Astrocyte (in vitro differentiated cells and primary cell): Measurements from ENCODE around the gene NOCT. TPM values are rescaled to one million over a fixed set of nuclear protein-coding genes. Genes with fewer than 3 reads are reported as not detected.
A peak's percentile ranks its signal among the peaks of the same experiment; 100 is the strongest.

Source experiments
- DNase-seq: peaks from one replicate; pipeline ENCODE4 v3.0.0-alpha.2; 2010; ENCODE audit warnings: low read depth
- FAIRE-seq: peaks from 2 replicates; lab custom pipeline; 2011; peaks lifted over from hg19 to GRCh38; lab: Jason Lieb, UNC
- H2AFZ ChIP-seq: 2 replicates; pipeline ENCODE4 v1.6.0; 2012; ENCODE audit warnings: low read depth, low read length, inconsistent platforms
- H3K27ac ChIP-seq: 2 replicates; pipeline ENCODE4 v1.5.1; 2011; ENCODE audit warnings: low read depth, low read length, inconsistent platforms
- H3K27me3 ChIP-seq: 2 replicates; pipeline ENCODE4 v1.6.0; 2011; ENCODE audit warnings: low read length, inconsistent platforms; ENCODE audit not compliant: insufficient read depth
- H3K36me3 ChIP-seq: 2 replicates; pipeline ENCODE4 v1.5.1; 2011; ENCODE audit warnings: low read length, inconsistent platforms; ENCODE audit not compliant: insufficient read depth
- H3K4me1 ChIP-seq: 2 replicates; pipeline ENCODE4 v1.5.1; 2011; ENCODE audit warnings: low read length, inconsistent platforms; ENCODE audit not compliant: insufficient read depth
- H3K4me2 ChIP-seq: 2 replicates; pipeline ENCODE4 v1.6.0; 2012; ENCODE audit warnings: low read length, inconsistent platforms
- H3K4me3 ChIP-seq: 2 replicates; pipeline ENCODE4 v1.5.1; 2011; ENCODE audit warnings: low read depth, mild to moderate bottlenecking, low read length, inconsistent platforms; ENCODE audit not compliant: insufficient read depth
- H3K79me2 ChIP-seq: 2 replicates; pipeline ENCODE4 v1.6.0; 2012; ENCODE audit warnings: mild to moderate bottlenecking, low read length, inconsistent platforms; ENCODE audit not compliant: insufficient read depth
- H3K9ac ChIP-seq: 2 replicates; pipeline ENCODE4 v1.6.0; 2012; ENCODE audit warnings: mild to moderate bottlenecking, low read length, inconsistent platforms
- H3K9me3 ChIP-seq: 2 replicates; pipeline ENCODE4 v1.5.1; 2012; ENCODE audit warnings: low read depth, mild to moderate bottlenecking, low read length, inconsistent platforms; ENCODE audit not compliant: insufficient read depth
- H4K20me1 ChIP-seq: 2 replicates; pipeline ENCODE4 v1.6.0; 2012; ENCODE audit warnings: low read length, inconsistent platforms; ENCODE audit not compliant: insufficient read depth
- H3K27ac Mint-ChIP-seq: one replicate; pipeline ENCODE4 v1.8.0; 2021; ENCODE audit warnings: mild to moderate bottlenecking, mixed read lengths; ENCODE audit not compliant: unreplicated experiment
- H3K27me3 Mint-ChIP-seq: one replicate; pipeline ENCODE4 v1.8.0; 2021; ENCODE audit warnings: low read depth, mixed read lengths; ENCODE audit not compliant: unreplicated experiment
- H3K36me3 Mint-ChIP-seq: one replicate; pipeline ENCODE4 v1.8.0; 2021; ENCODE audit warnings: low read depth, mixed read lengths; ENCODE audit not compliant: unreplicated experiment
- H3K4me1 Mint-ChIP-seq: one replicate; pipeline ENCODE4 v1.8.0; 2021; ENCODE audit warnings: low read depth, mixed read lengths; ENCODE audit not compliant: unreplicated experiment
- H3K4me3 Mint-ChIP-seq: one replicate; pipeline ENCODE4 v1.8.0; 2021; ENCODE audit warnings: mild to moderate bottlenecking, moderate library complexity, mixed read lengths; ENCODE audit not compliant: unreplicated experiment
- H3K9me3 Mint-ChIP-seq: one replicate; pipeline ENCODE4 v1.8.0; 2021; ENCODE audit warnings: mild to moderate bottlenecking, mixed read lengths; ENCODE audit not compliant: unreplicated experiment
- CTCF ChIP-seq: IDR thresholded peaks from 2 replicates; pipeline ENCODE4 v1.5.1; 2011; ENCODE audit warnings: low read depth, mild to moderate bottlenecking, inconsistent platforms, low read length, moderate library complexity; ENCODE audit not compliant: insufficient read depth
- EZH2 ChIP-seq: IDR thresholded peaks from 2 replicates; pipeline ENCODE4 v1.6.1; 2012; ENCODE audit warnings: mild to moderate bottlenecking, low read length, inconsistent platforms; ENCODE audit not compliant: insufficient read depth
- total RNA-seq: library from RNA; stranded (reverse); gene quantifications from 2 replicates; pipeline ENCODE4 v1.2.1, GENCODE V29; 2021

Gene NOCT
- total RNA-seq, 1 donor from 2014 or later = 73.6 TPM

- peak; percentile 58 for DNase-seq
- TF ChIP-seq EZH2 (no peak), CTCF (no peak)
- peaks cover 22% of the 10 kb centered on the region for H3K4me1 Mint-ChIP-seq
- peak overlapping the region; percentile 94 for H3K27ac ChIP-seq
- peak overlapping the region; percentile 97 for H2AFZ ChIP-seq
- H3K27me3 Mint-ChIP-seq = no peaks in the 10 kb centered on the region
- peaks cover 5% of the 10 kb centered on the region for H3K36me3 Mint-ChIP-seq
- H3K4me1 ChIP-seq = peaks cover 14% of the 10 kb centered on the region
- no peaks in the 10 kb centered on the region for H3K27me3 ChIP-seq
- peak overlapping the region; percentile 97 for H3K27ac Mint-ChIP-seq
- H3K9me3 ChIP-seq = no peaks in the 10 kb centered on the region
- H3K36me3 ChIP-seq = no peaks in the 10 kb centered on the region
- H3K4me3 ChIP-seq = peak overlapping the region; percentile 99
- H3K79me2 ChIP-seq = peaks cover 51% of the 10 kb centered on the region
- H3K9ac ChIP-seq = peak overlapping the region; percentile 98
- H3K4me3 Mint-ChIP-seq = peak overlapping the region; percentile 99
- peaks cover 27% of the 10 kb centered on the region for H4K20me1 ChIP-seq
- no peaks in the 10 kb centered on the region for H3K9me3 Mint-ChIP-seq
- FAIRE-seq = no peak
- peak overlapping the region; percentile 98 for H3K4me2 ChIP-seq
Observed at GRCh38 chr4:139083607-139083955, 68.0 kb downstream of the NOCT start.

GRCh38 chr4:139083956-139084803 is 68.6 kb downstream of the NOCT start:
- no peak for TF ChIP-seq CTCF
- TF ChIP-seq EZH2 = no peak
- H3K9me3 Mint-ChIP-seq = no peaks in the 10 kb centered on the region
- peak overlapping the region; percentile 97 for H3K27ac Mint-ChIP-seq
- DNase-seq (peak; percentile 88), FAIRE-seq (no peak)
- Histone ChIP-seq H3K4me3 (peak overlapping the region; percentile 99), H3K4me2 (peak overlapping the region; percentile 98), H2AFZ (peak overlapping the region; percentile 97), H3K9me3 (no peaks in the 10 kb centered on the region), H3K79me2 (peaks cover 45% of the 10 kb centered on the region), H3K36me3 (no peaks in the 10 kb centered on the region), H3K9ac (peak overlapping the region; percentile 98), H3K27me3 (no peaks in the 10 kb centered on the region), H3K27ac (peak overlapping the region; percentile 94), H4K20me1 (peaks cover 22% of the 10 kb centered on the region), H3K4me1 (peaks cover 14% of the 10 kb centered on the region)
- H3K36me3 Mint-ChIP-seq = peaks cover 5% of the 10 kb centered on the region
- H3K4me3 Mint-ChIP-seq = peak overlapping the region; percentile 99
- no peaks in the 10 kb centered on the region for H3K27me3 Mint-ChIP-seq
- H3K4me1 Mint-ChIP-seq = peaks cover 22% of the 10 kb centered on the region

- Mint-ChIP-seq H3K27ac (peak overlapping the region; percentile 93), H3K27me3 (no peaks in the 10 kb centered on the region), H3K4me3 (peak overlapping the region; percentile 92), H3K9me3 (no peaks in the 10 kb centered on the region), H3K4me1 (peaks cover 22% of the 10 kb centered on the region), H3K36me3 (peaks cover 5% of the 10 kb centered on the region)
- peak overlapping the region; percentile 99 for H3K4me3 ChIP-seq
- no peaks in the 10 kb centered on the region for H3K36me3 ChIP-seq
- H3K4me1 ChIP-seq = peaks cover 14% of the 10 kb centered on the region
- FAIRE-seq = no peak
- no peaks in the 10 kb centered on the region for H3K27me3 ChIP-seq
- no peak for TF ChIP-seq CTCF
- no peak for DNase-seq
- H2AFZ ChIP-seq = peak overlapping the region; percentile 69
- peak overlapping the region; percentile 46 for H3K27ac ChIP-seq
- peak overlapping the region; percentile 98 for H3K4me2 ChIP-seq
- peaks cover 19% of the 10 kb centered on the region for H4K20me1 ChIP-seq
- peaks cover 40% of the 10 kb centered on the region for H3K79me2 ChIP-seq
- peak overlapping the region; percentile 98 for H3K9ac ChIP-seq
- no peaks in the 10 kb centered on the region for H3K9me3 ChIP-seq
Observed at GRCh38 chr4:139084804-139085093, 69.2 kb downstream of the NOCT start.
